ENCODE measurements around the gene MARVELD3.

GRCh38 chr16:71635632-71636031 is 9.6 kb downstream of the MARVELD3 start:
- TF ChIP-seq FOXK2 (IDR thresholded peaks at IDR 0.05) (no peak), FOXM1 (IDR thresholded peaks at IDR 0.05; ENCODE audit: borderline replicate concordance) (no peak), L3MBTL2 (conservative IDR thresholded peaks at IDR 0.05) (no peak)

All from HEK293T (cell line).